CD4-positive, CD25-positive, alpha-beta regulatory T cell (primary cell): ENCODE results near the gene INCA1. TPM values are rescaled to one million over a fixed set of nuclear protein-coding genes. Genes with fewer than 3 reads are reported as not detected.

ENCODE experiments used
- ATAC-seq, 2 donors: fragments of 150-1000 bp; cut with Tn5 transposase; one replicate each; pipeline ENCODE4 v1.10.0; 2021; ENCODE audit warnings: low read depth in 2 of 2, moderate number of reproducible peaks in 2 of 2, moderate library complexity in 1 of 2
- DNase-seq, 3 donors: peaks; one replicate each; pipeline versions ENCODE4 v3.0.0 to v3.0.0-alpha.2; 2012 to 2022; ENCODE audit warnings: mixed read lengths in 1 of 3
- H3K27ac ChIP-seq: one replicate; pipeline ENCODE4 v1.7.0; 2013; ENCODE audit warnings: mild to moderate bottlenecking, low read length; ENCODE audit not compliant: insufficient read depth, poor library complexity, severe bottlenecking
- H3K27me3 ChIP-seq: one replicate; pipeline ENCODE4 v1.7.0; 2013; ENCODE audit warnings: low read length; ENCODE audit not compliant: control insufficient read depth, insufficient read depth
- H3K36me3 ChIP-seq: one replicate; pipeline ENCODE4 v1.7.0; 2013; ENCODE audit warnings: mild to moderate bottlenecking, low read length, moderate library complexity; ENCODE audit not compliant: control insufficient read depth, insufficient read depth
- H3K4me1 ChIP-seq: 2 replicates; pipeline ENCODE4 v1.7.0; 2013; ENCODE audit warnings: mild to moderate bottlenecking, low read length; ENCODE audit not compliant: insufficient read depth, control insufficient read depth, poor library complexity, severe bottlenecking
- H3K4me3 ChIP-seq: one replicate; pipeline ENCODE4 v1.7.0; 2013; ENCODE audit warnings: low read depth, mild to moderate bottlenecking, low read length, moderate library complexity
- H3K9me3 ChIP-seq, 2 experiments: 1 replicate in 1 of 2; 2 replicates in 1 of 2; pipeline ENCODE4 v1.7.0; 2013; ENCODE audit warnings: low read length in 2 of 2, mild to moderate bottlenecking in 1 of 2, moderate library complexity in 1 of 2; ENCODE audit not compliant: control insufficient read depth in 2 of 2
- H3K27ac Mint-ChIP-seq, 3 donors: one replicate each; pipeline ENCODE4 v1.8.0; 2020 to 2022; ENCODE audit warnings: mild to moderate bottlenecking in 3 of 3, mixed read lengths in 3 of 3, moderate library complexity in 2 of 3
- H3K27me3 Mint-ChIP-seq: one replicate; pipeline ENCODE4 v1.8.0; 2022; ENCODE audit warnings: mild to moderate bottlenecking, mixed read lengths
- H3K36me3 Mint-ChIP-seq: one replicate; pipeline ENCODE4 v1.8.0; 2020; ENCODE audit warnings: mixed read lengths
- H3K4me1 Mint-ChIP-seq, 4 donors: one replicate each; pipeline ENCODE4 v1.8.0; 2020 to 2022; ENCODE audit warnings: mixed read lengths in 4 of 4, mild to moderate bottlenecking in 1 of 4
- H3K4me3 Mint-ChIP-seq, 4 donors: one replicate each; pipeline ENCODE4 v1.8.0; 2020 to 2022; ENCODE audit warnings: mild to moderate bottlenecking in 4 of 4, mixed read lengths in 4 of 4, moderate library complexity in 3 of 4
- H3K9me3 Mint-ChIP-seq, 7 donors: one replicate each; pipeline ENCODE4 v1.8.0; 2020 to 2022; ENCODE audit warnings: mixed read lengths in 7 of 7, mild to moderate bottlenecking in 3 of 7, moderate library complexity in 2 of 7
- polyA plus RNA-seq, 4 donors: library from polyadenylated mRNA; unstranded; fragments of 300-500 nt; fragmentation: Illumina TruSeq; gene quantifications; one replicate each; pipeline ENCODE4 v1.2.3, GENCODE V29; 2021
- total RNA-seq: library from RNA; stranded (reverse); gene quantifications from one replicate; pipeline ENCODE4 v1.2.3, GENCODE V29; 2022

The INCA1 gene
- total and polyA plus RNA-seq, 5 donors from 2014 or later = 0.99 TPM; not detected in 4

GRCh38 chr17:5003214-5003867 lies 6.0 kb upstream of the INCA1 start:
- ATAC-seq (no peak), DNase-seq (no peak)
- Mint-ChIP-seq H3K27ac (no peak overlapping the region), H3K36me3 (peaks cover 50% of the 10 kb centered on the region), H3K9me3 (no peaks in the 10 kb centered on the region), H3K4me3 (no peak overlapping the region), H3K27me3 (no peaks in the 10 kb centered on the region), H3K4me1 (peaks cover 0 to 25% (median 4%) of the 10 kb centered on the region in 4 donors)
- Histone ChIP-seq H3K4me3 (no peak overlapping the region), H3K27ac (no peak overlapping the region), H3K27me3 (no peaks in the 10 kb centered on the region), H3K36me3 (peaks cover 41% of the 10 kb centered on the region), H3K9me3 (no peaks in the 10 kb centered on the region), H3K4me1 (peaks cover 14% of the 10 kb centered on the region)

GRCh38 chr17:5002121-5002788 lies 4.9 kb upstream of the INCA1 start:
- Mint-ChIP-seq H3K36me3 (peaks cover 41% of the 10 kb centered on the region), H3K4me1 (peaks cover 0 to 26% (median 4%) of the 10 kb centered on the region in 4 donors), H3K9me3 (no peaks in the 10 kb centered on the region), H3K27me3 (no peaks in the 10 kb centered on the region), H3K27ac (no peak overlapping the region), H3K4me3 (peak overlapping the region in 1 of 4 donors; percentile 56)
- H3K4me1 ChIP-seq = peaks cover 18% of the 10 kb centered on the region
- H3K27ac ChIP-seq = no peak overlapping the region
- peaks cover 30% of the 10 kb centered on the region for H3K36me3 ChIP-seq
- no peak overlapping the region for H3K4me3 ChIP-seq
- no peaks in the 10 kb centered on the region for H3K27me3 ChIP-seq
- DNase-seq (no peak), ATAC-seq (no peak)
- no peaks in the 10 kb centered on the region for H3K9me3 ChIP-seq

- Mint-ChIP-seq H3K36me3 (peaks cover 30% of the 10 kb centered on the region), H3K27ac (peak overlapping the region in 1 of 3 donors; percentile 48), H3K27me3 (peaks cover 3% of the 10 kb centered on the region), H3K4me1 (peaks cover 0 to 32% (median 6%) of the 10 kb centered on the region in 4 donors), H3K4me3 (peak overlapping the region in 2 of 4 donors; percentile 74 to 81), H3K9me3 (no peaks in the 10 kb centered on the region)
- H3K36me3 ChIP-seq = peaks cover 23% of the 10 kb centered on the region
- H3K27ac ChIP-seq = no peak overlapping the region
- H3K27me3 ChIP-seq = no peaks in the 10 kb centered on the region
- ATAC-seq (no peak), DNase-seq (no peak)
- H3K4me1 ChIP-seq = peaks cover 25% of the 10 kb centered on the region
- no peaks in the 10 kb centered on the region for H3K9me3 ChIP-seq
- no peak overlapping the region for H3K4me3 ChIP-seq
These were observed 2.9 kb upstream of the INCA1 start for GRCh38 chr17:5000237-5000639.

GRCh38 chr17:4999430-5000093 lies 2.2 kb upstream of the INCA1 start:
- Histone ChIP-seq H3K4me1 (peaks cover 25% of the 10 kb centered on the region), H3K27me3 (no peaks in the 10 kb centered on the region), H3K36me3 (peaks cover 16% of the 10 kb centered on the region), H3K27ac (no peak overlapping the region), H3K9me3 (no peaks in the 10 kb centered on the region), H3K4me3 (peak overlapping the region; percentile 51)
- ATAC-seq (no peak), DNase-seq (no peak)
- Mint-ChIP-seq H3K27me3 (peaks cover 5% of the 10 kb centered on the region), H3K9me3 (no peaks in the 10 kb centered on the region), H3K4me1 (peaks cover 0 to 36% (median 8%) of the 10 kb centered on the region in 4 donors), H3K4me3 (peak overlapping the region; percentile 56 to 86 (median 76)), H3K36me3 (peaks cover 24% of the 10 kb centered on the region), H3K27ac (peak overlapping the region; percentile 48 to 89 (median 87))

GRCh38 chr17:4998732-4999429 lies 1.6 kb upstream of the INCA1 start:
- H3K36me3 ChIP-seq = peaks cover 9% of the 10 kb centered on the region
- peak overlapping the region; percentile 51 for H3K4me3 ChIP-seq
- ATAC-seq (no peak), DNase-seq (no peak)
- Mint-ChIP-seq H3K9me3 (no peaks in the 10 kb centered on the region), H3K27me3 (peaks cover 5% of the 10 kb centered on the region), H3K27ac (peak overlapping the region; percentile 48 to 87 (median 67)), H3K4me1 (peaks cover 0 to 36% (median 9%) of the 10 kb centered on the region in 4 donors), H3K36me3 (peaks cover 17% of the 10 kb centered on the region), H3K4me3 (peak overlapping the region; percentile 56 to 86 (median 76))
- peak overlapping the region; percentile 63 for H3K27ac ChIP-seq
- H3K27me3 ChIP-seq = no peaks in the 10 kb centered on the region
- no peaks in the 10 kb centered on the region for H3K9me3 ChIP-seq
- peaks cover 25% of the 10 kb centered on the region for H3K4me1 ChIP-seq

GRCh38 chr17:4998027-4998731 lies 857 bp upstream of the INCA1 start:
- ATAC-seq (peak in 1 of 2 donors; percentile 1), DNase-seq (peak in 1 of 3 donors; percentile 33)
- Mint-ChIP-seq H3K36me3 (peaks cover 10% of the 10 kb centered on the region), H3K9me3 (no peaks in the 10 kb centered on the region), H3K4me3 (peak overlapping the region; percentile 56 to 86 (median 76)), H3K27me3 (peaks cover 5% of the 10 kb centered on the region), H3K27ac (peak overlapping the region in 2 of 3 donors; percentile 69 to 87), H3K4me1 (peaks cover 0 to 36% (median 10%) of the 10 kb centered on the region in 4 donors)
- no peaks in the 10 kb centered on the region for H3K9me3 ChIP-seq
- H3K4me1 ChIP-seq = peaks cover 25% of the 10 kb centered on the region
- peak overlapping the region; percentile 63 for H3K27ac ChIP-seq
- H3K4me3 ChIP-seq = peak overlapping the region; percentile 43
- H3K27me3 ChIP-seq = no peaks in the 10 kb centered on the region
- H3K36me3 ChIP-seq = peaks cover 9% of the 10 kb centered on the region

- H3K4me3 Mint-ChIP-seq = peak overlapping the region in 2 of 4 donors; percentile 4 to 73
- peaks cover 23% of the 10 kb centered on the region for H3K4me1 ChIP-seq
- H3K36me3 ChIP-seq = no peaks in the 10 kb centered on the region
- DNase-seq (no peak), ATAC-seq (no peak)
- peaks cover 5% of the 10 kb centered on the region for H3K27me3 Mint-ChIP-seq
- no peak overlapping the region for H3K4me3 ChIP-seq
- no peaks in the 10 kb centered on the region for H3K36me3 Mint-ChIP-seq
- H3K9me3 Mint-ChIP-seq = no peaks in the 10 kb centered on the region
- no peaks in the 10 kb centered on the region for H3K27me3 ChIP-seq
- no peak overlapping the region for H3K27ac Mint-ChIP-seq
- H3K4me1 Mint-ChIP-seq = peaks cover 8 to 25% (median 15%) of the 10 kb centered on the region in 4 donors
- no peaks in the 10 kb centered on the region for H3K9me3 ChIP-seq
- no peak overlapping the region for H3K27ac ChIP-seq
These were observed 3.2 kb downstream of the INCA1 start for GRCh38 chr17:4994081-4994595.
